Caco-2 (cell line): ENCODE measurements around the gene MRAS. TPM values are rescaled to one million over a fixed set of nuclear protein-coding genes. Genes with fewer than 3 reads are reported as not detected.
A peak's percentile ranks its signal among the peaks of the same experiment; 100 is the strongest.

ENCODE experiments used
- BruUV-seq: library from RNA; stranded (reverse); fragments of 400-500 nt; replicated peaks from 2 replicates; lab custom pipeline; 2021; lab: Mats Ljungman, UMichigan
- CTCF ChIA-PET: fragments of 300-600 bp; sonication (Branson Sonifier 250); formaldehyde crosslinking; loops from one replicate; lab custom pipeline; 2022; ENCODE audit warnings: antibody characterized with exemption; lab: Charles Lee
- POLR2A ChIA-PET: fragments of 300-600 bp; sonication (Branson Sonifier 250); formaldehyde crosslinking; loops from one replicate; lab custom pipeline; 2022; ENCODE audit warnings: antibody characterized with exemption; lab: Charles Lee
- DNase-seq, 2 experiments: peaks; one replicate each; pipeline versions ENCODE4 v3.0.0 to v3.0.0-alpha.2; 2020 to 2022
- H3K27me3 ChIP-seq: replicated peaks from 2 replicates; pipeline ENCODE4 v1.6.0; 2011; ENCODE audit warnings: low read length; ENCODE audit not compliant: control insufficient read depth, insufficient read depth
- H3K36me3 ChIP-seq: 2 replicates; pipeline ENCODE4 v1.5.1; 2011; ENCODE audit warnings: low read length; ENCODE audit not compliant: control insufficient read depth, insufficient read depth
- H3K4me1 ChIP-seq: fragments of 250-450 bp; sonication (Bioruptor Pico); 2 replicates; pipeline ENCODE4 v1.5.1; 2020; ENCODE audit warnings: mild to moderate bottlenecking
- H3K4me3 ChIP-seq: 2 replicates; pipeline ENCODE4 v1.5.1; 2011; ENCODE audit warnings: low read depth, mild to moderate bottlenecking, control low read depth, low read length
- H3K9me3 ChIP-seq: fragments of 250-450 bp; sonication (Bioruptor Pico); 2 replicates; pipeline ENCODE4 v1.5.1; 2020; ENCODE audit warnings: mild to moderate bottlenecking, moderate library complexity
- H3K27ac Mint-ChIP-seq: one replicate; pipeline ENCODE4 v1.8.0; 2022; ENCODE audit warnings: mixed read lengths; ENCODE audit not compliant: unreplicated experiment
- H3K27me3 Mint-ChIP-seq: one replicate; pipeline ENCODE4 v1.8.0; 2022; ENCODE audit warnings: mixed read lengths; ENCODE audit not compliant: insufficient read depth, unreplicated experiment
- H3K36me3 Mint-ChIP-seq: one replicate; pipeline ENCODE4 v1.8.0; 2022; ENCODE audit warnings: mild to moderate bottlenecking, mixed read lengths; ENCODE audit not compliant: insufficient read depth, unreplicated experiment
- H3K4me1 Mint-ChIP-seq: one replicate; pipeline ENCODE4 v1.8.0; 2022; ENCODE audit warnings: low read depth, mixed read lengths; ENCODE audit not compliant: unreplicated experiment
- H3K4me3 Mint-ChIP-seq: one replicate; pipeline ENCODE4 v1.8.0; 2022; ENCODE audit warnings: mild to moderate bottlenecking, moderate library complexity, mixed read lengths; ENCODE audit not compliant: unreplicated experiment
- H3K9me3 Mint-ChIP-seq: one replicate; pipeline ENCODE4 v1.8.0; 2022; ENCODE audit warnings: mixed read lengths; ENCODE audit not compliant: unreplicated experiment
- intact Hi-C: fragments of 100-400 bp; cut with micrococcal nuclease; formaldehyde crosslinking; loops from one replicate; pipeline ENCODE4 v1.10.0; 2022; ENCODE audit not compliant: unreplicated experiment
- total RNA-seq: library from RNA; stranded (reverse); gene quantifications from 2 replicates; pipeline ENCODE4 v1.2.3, GENCODE V29; 2022
- TF ChIP-seq, protein P1 (sequence below), 2 experiments: fragments of 200-600 bp in 1 of 2; IDR thresholded peaks; 1 replicate in 1 of 2; 2 replicates in 1 of 2; pipeline versions ENCODE4 v1.5.1 to v1.8.0; 2011 to 2022; ENCODE audit warnings: antibody characterized with exemption in 1 of 2, control low read depth in 1 of 2, inconsistent platforms in 1 of 2, low read depth in 1 of 2, low read length in 1 of 2, mild to moderate bottlenecking in 1 of 2, moderate library complexity in 1 of 2; ENCODE audit not compliant: insufficient read depth in 1 of 2, severe bottlenecking in 1 of 2, unreplicated experiment in 1 of 2

Gene MRAS
- total RNA-seq, 1 experiment from 2014 or later = 11.4 TPM

DNA sequence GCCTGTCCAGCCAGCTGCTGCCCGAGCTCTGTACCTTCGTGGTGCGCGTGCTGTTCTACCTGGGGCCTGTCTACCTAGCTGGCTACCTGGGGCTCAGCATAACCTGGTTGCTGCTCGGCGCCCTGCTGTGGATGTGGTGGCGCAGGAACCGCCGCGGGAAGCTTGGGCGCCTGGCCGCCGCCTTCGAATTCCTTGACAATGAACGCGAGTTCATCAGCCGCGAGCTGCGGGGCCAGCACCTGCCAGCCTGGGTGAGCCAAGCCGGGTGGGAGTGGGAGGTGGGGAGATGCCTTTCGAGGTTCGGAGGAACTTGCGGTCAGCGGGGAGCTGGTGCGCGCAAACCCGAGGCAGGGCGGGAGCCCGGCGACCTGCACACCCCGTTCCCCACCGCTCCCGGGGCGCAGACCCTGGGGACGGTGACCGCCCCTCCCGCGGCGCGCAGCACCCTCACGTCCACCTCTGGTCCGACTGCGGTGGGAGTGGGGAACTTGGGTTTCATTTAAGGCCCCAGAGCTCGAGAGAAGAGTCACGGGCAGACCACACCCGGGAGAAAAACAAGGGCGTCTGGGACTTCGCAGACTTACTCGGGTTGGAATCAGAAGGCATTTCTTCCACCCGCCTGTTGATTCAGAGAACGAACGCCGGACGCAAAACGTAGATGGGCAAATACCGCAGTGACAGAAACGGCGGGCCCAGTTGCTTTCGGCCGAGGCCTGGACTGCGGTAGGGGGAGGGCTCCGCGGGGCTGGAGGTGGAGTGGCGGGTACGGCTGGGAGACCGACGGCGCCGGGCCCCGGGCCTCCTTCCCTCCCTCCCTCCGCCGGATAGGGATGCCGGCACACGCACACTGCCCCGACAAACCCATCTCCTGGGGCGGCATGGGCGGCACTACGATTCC, 86.7 kb downstream of the MRAS start:
- no peaks in the 10 kb centered on the region; the same call in 1 of the 2 replicates for H3K36me3 ChIP-seq
- intact Hi-C loops = loop anchor here (2.0 kb wide), 2 partner anchors 18 to 36 kb away; no protein-coding TSS in a partner anchor
- H3K4me1 ChIP-seq = peaks cover 12% of the 10 kb centered on the region
- TF ChIP-seq, protein P1, sequence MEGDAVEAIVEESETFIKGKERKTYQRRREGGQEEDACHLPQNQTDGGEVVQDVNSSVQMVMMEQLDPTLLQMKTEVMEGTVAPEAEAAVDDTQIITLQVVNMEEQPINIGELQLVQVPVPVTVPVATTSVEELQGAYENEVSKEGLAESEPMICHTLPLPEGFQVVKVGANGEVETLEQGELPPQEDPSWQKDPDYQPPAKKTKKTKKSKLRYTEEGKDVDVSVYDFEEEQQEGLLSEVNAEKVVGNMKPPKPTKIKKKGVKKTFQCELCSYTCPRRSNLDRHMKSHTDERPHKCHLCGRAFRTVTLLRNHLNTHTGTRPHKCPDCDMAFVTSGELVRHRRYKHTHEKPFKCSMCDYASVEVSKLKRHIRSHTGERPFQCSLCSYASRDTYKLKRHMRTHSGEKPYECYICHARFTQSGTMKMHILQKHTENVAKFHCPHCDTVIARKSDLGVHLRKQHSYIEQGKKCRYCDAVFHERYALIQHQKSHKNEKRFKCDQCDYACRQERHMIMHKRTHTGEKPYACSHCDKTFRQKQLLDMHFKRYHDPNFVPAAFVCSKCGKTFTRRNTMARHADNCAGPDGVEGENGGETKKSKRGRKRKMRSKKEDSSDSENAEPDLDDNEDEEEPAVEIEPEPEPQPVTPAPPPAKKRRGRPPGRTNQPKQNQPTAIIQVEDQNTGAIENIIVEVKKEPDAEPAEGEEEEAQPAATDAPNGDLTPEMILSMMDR (IDR thresholded peaks at IDR 0.05; ENCODE audit: insufficient read depth in 1 of 2, low read depth in 1 of 2, low read length in 1 of 2, severe bottlenecking in 1 of 2, unreplicated experiment in 1 of 2) = no peak
- Mint-ChIP-seq H3K36me3 (no peaks in the 10 kb centered on the region), H3K4me1 (peaks cover 7% of the 10 kb centered on the region), H3K27ac (no peak overlapping the region), H3K4me3 (peak overlapping the region; percentile 80), H3K27me3 (no peaks in the 10 kb centered on the region), H3K9me3 (no peaks in the 10 kb centered on the region)
- H3K4me3 ChIP-seq = peak overlapping the region; percentile 78
- no peaks in the 10 kb centered on the region for H3K9me3 ChIP-seq
- ChIA-PET CTCF (interaction anchor here (0.6 to 1.8 kb wide), 10 partner anchors 8 to 488 kb away, joined by 3 to 14 read pairs (median 4); partner anchors contain the start of genes CEP70, MRAS and NME9), POLR2A (interaction anchor here (0.5 to 0.9 kb wide), 7 partner anchors 16 to 1480 kb away, joined by 3 to 5 read pairs (median 3); partner anchors contain the start of genes ARMC8 and CEP70)
- DNase-seq = peak; percentile 47 to 56
- BruUV-seq = no TSS peak
- H3K27me3 ChIP-seq = no peaks in the 10 kb centered on the region

GRCh38 chr3:138435840-138436239, 87.5 kb downstream of the MRAS start:
- POLR2A ChIA-PET = no interaction called here
- intact Hi-C loops = loop anchor here (2.0 kb wide), 2 partner anchors 19 to 37 kb away; no protein-coding TSS in a partner anchor
- TF ChIP-seq, protein P1 (IDR thresholded peaks at IDR 0.05; ENCODE audit: insufficient read depth in 1 of 2, low read depth in 1 of 2, low read length in 1 of 2, severe bottlenecking in 1 of 2, unreplicated experiment in 1 of 2) = no peak
- no peak for DNase-seq
- Histone ChIP-seq H3K4me3 (no peak overlapping the region), H3K27me3 (no peaks in the 10 kb centered on the region), H3K36me3 (no peaks in the 10 kb centered on the region; the same call in 1 of the 2 replicates), H3K4me1 (peaks cover 12% of the 10 kb centered on the region), H3K9me3 (no peaks in the 10 kb centered on the region)
- Mint-ChIP-seq H3K27ac (no peak overlapping the region), H3K4me1 (peaks cover 7% of the 10 kb centered on the region), H3K9me3 (no peaks in the 10 kb centered on the region), H3K36me3 (no peaks in the 10 kb centered on the region), H3K4me3 (peak overlapping the region; percentile 80), H3K27me3 (no peaks in the 10 kb centered on the region)
- CTCF ChIA-PET = no interaction called here
- no TSS peak for BruUV-seq

- no peak for DNase-seq
- ChIA-PET POLR2A (no interaction called here), CTCF (no interaction called here)
- Mint-ChIP-seq H3K27me3 (no peaks in the 10 kb centered on the region), H3K4me3 (no peak overlapping the region), H3K36me3 (no peaks in the 10 kb centered on the region), H3K27ac (no peak overlapping the region), H3K9me3 (no peaks in the 10 kb centered on the region), H3K4me1 (peaks cover 10% of the 10 kb centered on the region)
- Histone ChIP-seq H3K36me3 (no peaks in the 10 kb centered on the region; the same call in 1 of the 2 replicates), H3K9me3 (no peaks in the 10 kb centered on the region), H3K4me1 (peaks cover 25% of the 10 kb centered on the region), H3K4me3 (no peak overlapping the region), H3K27me3 (no peaks in the 10 kb centered on the region)
- BruUV-seq = no TSS peak
- intact Hi-C loops = no loop called here
- TF ChIP-seq, protein P1 (IDR thresholded peaks at IDR 0.05; ENCODE audit: insufficient read depth in 1 of 2, low read depth in 1 of 2, low read length in 1 of 2, severe bottlenecking in 1 of 2, unreplicated experiment in 1 of 2) = no peak
Observed at GRCh38 chr3:138437281-138437680, 88.9 kb downstream of the MRAS start.
